Limb (tissue), 2 donors: ENCODE data around the gene TCF23.
A peak's percentile ranks its signal among the peaks of the same experiment; 100 is the strongest.
"Not testable (repeated sequence)": the region's sequence is repeated elsewhere in the genome, so short reads cannot be mapped to it uniquely, and the experiment has no call there.

ENCODE experiments used
- DNase-seq, 2 donors: peaks; one replicate each; pipeline ENCODE4 v3.0.0-alpha.2; 2016; ENCODE audit errors: extremely low spot score in 2 of 2

TCF23 gene

GRCh38 chr2:27148801-27149439 is at the start of gene TCF23:
TSS of gene TCF23 (plus strand) at chr2:27149004. CDS start at chr2:27149134, 130 bp downstream.
- DNase-seq: no peak

GRCh38 chr2:27099334-27099955 is 49.4 kb upstream of the TCF23 start:
- DNase-seq: no peak

GRCh38 chr2:27100036-27100435 is 48.8 kb upstream of the TCF23 start:
- DNase-seq: no peak

GRCh38 chr2:27102329-27102728 is 46.5 kb upstream of the TCF23 start:
- DNase-seq: no peak

- no peak for DNase-seq
Observed at GRCh38 chr2:27105981-27106380, 42.8 kb upstream of the TCF23 start.

- no peak for DNase-seq
Observed at GRCh38 chr2:27108221-27108620, 40.6 kb upstream of the TCF23 start.

- no peak for DNase-seq
Observed at GRCh38 chr2:27109083-27109482, 39.7 kb upstream of the TCF23 start.

GRCh38 chr2:27110603-27111352 is 38.0 kb upstream of the TCF23 start:
- not testable (repeated sequence) for DNase-seq

GRCh38 chr2:27111392-27112078 is 37.3 kb upstream of the TCF23 start:
- not testable (repeated sequence) for DNase-seq

- DNase-seq: no peak
Observed at GRCh38 chr2:27115519-27115918, 33.3 kb upstream of the TCF23 start.

- no peak for DNase-seq
Observed at GRCh38 chr2:27117995-27118524, 30.7 kb upstream of the TCF23 start.

- peak in 1 of 2 donors; percentile 59 for DNase-seq
Observed at GRCh38 chr2:27118525-27119329, 30.1 kb upstream of the TCF23 start, which contains the start of gene CGREF1. TSS of gene CGREF1 (minus strand) at chr2:27119128. CDS start at chr2:27104366, 14,762 bp downstream.

- not testable (repeated sequence) for DNase-seq
Observed at GRCh38 chr2:27119330-27119670, 29.5 kb upstream of the TCF23 start.

GRCh38 chr2:27121906-27122305 is 26.9 kb upstream of the TCF23 start:
- no peak for DNase-seq

GRCh38 chr2:27122791-27123190 is 26.0 kb upstream of the TCF23 start:
- DNase-seq: no peak

GRCh38 chr2:27123302-27124150 is 25.3 kb upstream of the TCF23 start, which contains the start of gene ABHD1:
TSS of gene ABHD1 (plus strand) at chr2:27123815. CDS start at chr2:27123949, 134 bp downstream.
- peak in 1 of 2 donors; percentile 72 for DNase-seq

- DNase-seq: no peak
Observed at GRCh38 chr2:27125104-27125503, 23.7 kb upstream of the TCF23 start.

GRCh38 chr2:27126252-27126710 is 22.5 kb upstream of the TCF23 start:
- DNase-seq: no peak

GRCh38 chr2:27127883-27128667 is 20.7 kb upstream of the TCF23 start:
- no peak for DNase-seq
